ENCODE measurements around the gene LHX4.

The LHX4 gene

GRCh38 chr1:180254854-180255253, 24.8 kb downstream of the LHX4 start:
- no peaks in the 10 kb centered on the region for H3K9me3 ChIP-seq (ENCODE audit: low read length)
- no peak overlapping the region for H3K4me2 ChIP-seq (ENCODE audit: low read length)
- peaks cover 16% of the 10 kb centered on the region; the same call in 1 of the 2 replicates for H3K27me3 ChIP-seq (ENCODE audit: insufficient read depth, low read length)
- no peak overlapping the region for H3K9ac ChIP-seq (ENCODE audit: low read length)
- H3K4me3 ChIP-seq (ENCODE audit: low read depth, low read length, poor library complexity, severe bottlenecking) = no peak overlapping the region
- no peaks in the 10 kb centered on the region for H3K36me3 ChIP-seq (ENCODE audit: insufficient read depth, low read length)
- H3K9me2 ChIP-seq (ENCODE audit: low read depth, low read length) = no peaks in the 10 kb centered on the region
- no peak for TF ChIP-seq EZH2 (IDR thresholded peaks at IDR 0.05; ENCODE audit: borderline replicate concordance, low read length)
- no peak for TF ChIP-seq CTCF (IDR thresholded peaks at IDR 0.05; ENCODE audit: low read length)
- H3F3A ChIP-seq (ENCODE audit: insufficient read depth, low read length) = no peaks in the 10 kb centered on the region
- H4K20me1 ChIP-seq (ENCODE audit: insufficient read depth, low read length) = no peaks in the 10 kb centered on the region
- no peak overlapping the region for H3K27ac ChIP-seq (ENCODE audit: low read depth, low read length, poor library complexity, severe bottlenecking)
- H3K4me1 ChIP-seq (ENCODE audit: insufficient read depth, low read length, severe bottlenecking) = no peaks in the 10 kb centered on the region
- no peaks in the 10 kb centered on the region for H3K79me2 ChIP-seq (ENCODE audit: insufficient read depth, low read length)
- H2AFZ ChIP-seq (ENCODE audit: low read length) = no peak overlapping the region

- H3K79me2 ChIP-seq (ENCODE audit: insufficient read depth, low read length) = no peaks in the 10 kb centered on the region
- no peak overlapping the region for H3K4me3 ChIP-seq (ENCODE audit: low read depth, low read length, poor library complexity, severe bottlenecking)
- no peaks in the 10 kb centered on the region for H3K36me3 ChIP-seq (ENCODE audit: insufficient read depth, low read length)
- H3K9me3 ChIP-seq (ENCODE audit: low read length) = no peaks in the 10 kb centered on the region
- H3F3A ChIP-seq (ENCODE audit: insufficient read depth, low read length) = no peaks in the 10 kb centered on the region
- H4K20me1 ChIP-seq (ENCODE audit: insufficient read depth, low read length) = no peaks in the 10 kb centered on the region
- no peak overlapping the region for H3K27ac ChIP-seq (ENCODE audit: low read depth, low read length, poor library complexity, severe bottlenecking)
- no peak for TF ChIP-seq EZH2 (IDR thresholded peaks at IDR 0.05; ENCODE audit: borderline replicate concordance, low read length)
- no peak for TF ChIP-seq CTCF (IDR thresholded peaks at IDR 0.05; ENCODE audit: low read length)
- no peak overlapping the region for H3K4me2 ChIP-seq (ENCODE audit: low read length)
- H3K4me1 ChIP-seq (ENCODE audit: insufficient read depth, low read length, severe bottlenecking) = no peaks in the 10 kb centered on the region
- no peak overlapping the region for H3K9ac ChIP-seq (ENCODE audit: low read length)
- peaks cover 16% of the 10 kb centered on the region; the same call in 1 of the 2 replicates for H3K27me3 ChIP-seq (ENCODE audit: insufficient read depth, low read length)
- H2AFZ ChIP-seq (ENCODE audit: low read length) = no peak overlapping the region
- no peaks in the 10 kb centered on the region for H3K9me2 ChIP-seq (ENCODE audit: low read depth, low read length)
These were observed 25.7 kb downstream of the LHX4 start for GRCh38 chr1:180255536-180256340.

GRCh38 chr1:180256341-180257027, 26.4 kb downstream of the LHX4 start:
- Histone ChIP-seq H3K36me3 (ENCODE audit: insufficient read depth, low read length) (no peaks in the 10 kb centered on the region), H3K4me1 (ENCODE audit: insufficient read depth, low read length, severe bottlenecking) (no peaks in the 10 kb centered on the region), H4K20me1 (ENCODE audit: insufficient read depth, low read length) (no peaks in the 10 kb centered on the region), H3K9ac (ENCODE audit: low read length) (no peak overlapping the region), H2AFZ (ENCODE audit: low read length) (no peak overlapping the region), H3K9me2 (ENCODE audit: low read depth, low read length) (no peaks in the 10 kb centered on the region), H3K4me2 (ENCODE audit: low read length) (no peak overlapping the region), H3K4me3 (ENCODE audit: low read depth, low read length, poor library complexity, severe bottlenecking) (no peak overlapping the region), H3K9me3 (ENCODE audit: low read length) (no peaks in the 10 kb centered on the region), H3K27ac (ENCODE audit: low read depth, low read length, poor library complexity, severe bottlenecking) (no peak overlapping the region), H3K27me3 (ENCODE audit: insufficient read depth, low read length) (peaks cover 16% of the 10 kb centered on the region; the same call in 1 of the 2 replicates), H3K79me2 (ENCODE audit: insufficient read depth, low read length) (no peaks in the 10 kb centered on the region), H3F3A (ENCODE audit: insufficient read depth, low read length) (no peaks in the 10 kb centered on the region)
- TF ChIP-seq EZH2 (IDR thresholded peaks at IDR 0.05; ENCODE audit: borderline replicate concordance, low read length) (no peak), CTCF (IDR thresholded peaks at IDR 0.05; ENCODE audit: low read length) (no peak)
